Sigmoid colon (tissue), 7 donors: ENCODE results near the gene WDR86. TPM values are rescaled to one million over a fixed set of nuclear protein-coding genes. Genes with fewer than 3 reads are reported as not detected.
A peak's percentile ranks its signal among the peaks of the same experiment; 100 is the strongest.

ENCODE experiments used
- DNase-seq: peaks from one replicate; pipeline ENCODE4 v3.0.0-alpha.2; 2019
- H3K27ac ChIP-seq, 4 donors: fragments of 200-600 bp; sonication (generic); one replicate each; pipeline ENCODE4 v1.5.1; 2016 to 2019; ENCODE audit warnings: mild to moderate bottlenecking in 1 of 4
- H3K27me3 ChIP-seq, 3 donors: fragments of 200-600 bp; sonication (generic); one replicate each; pipeline ENCODE4 v1.5.1; 2019; ENCODE audit warnings: mild to moderate bottlenecking in 1 of 3
- H3K36me3 ChIP-seq, 4 donors: fragments of 200-600 bp; sonication (generic); one replicate each; pipeline ENCODE4 v1.5.1; 2016 to 2019
- H3K4me1 ChIP-seq, 4 donors: fragments of 200-600 bp; sonication (generic); one replicate each; pipeline ENCODE4 v1.5.1; 2017 to 2019
- H3K4me3 ChIP-seq, 4 donors: fragments of 200-600 bp; sonication (generic); one replicate each; pipeline ENCODE4 v1.5.1; 2017 to 2019; ENCODE audit warnings: mild to moderate bottlenecking in 2 of 4, moderate library complexity in 1 of 4
- H3K9me3 ChIP-seq, 4 donors: fragments of 200-600 bp in 3 of 4; sonication (generic) in 3 of 4; one replicate each; pipeline versions ENCODE4 v1.5.1 to v1.6.1; 2013 to 2019
- CTCF ChIP-seq, 4 experiments: fragments of 450-650 bp in 3 of 4; fragments of 200-600 bp in 1 of 4; IDR thresholded peaks; one replicate each; pipeline ENCODE4 v1.5.1; 2016 to 2019; ENCODE audit warnings: antibody characterized with exemption in 4 of 4, mild to moderate bottlenecking in 3 of 4, moderate library complexity in 2 of 4
- EP300 ChIP-seq, 4 donors: sonication (generic); formaldehyde crosslinking; IDR thresholded peaks; one replicate each; pipeline ENCODE4 v1.6.1; 2017; ENCODE audit warnings: antibody characterized with exemption in 4 of 4
- POLR2A ChIP-seq, 2 donors: fragments of 450-650 bp; IDR thresholded peaks; one replicate each; pipeline ENCODE4 v1.6.1; 2016; ENCODE audit warnings: antibody characterized with exemption in 2 of 2, mild to moderate bottlenecking in 2 of 2, moderate library complexity in 2 of 2
- POLR2AphosphoS5 ChIP-seq, 4 donors: sonication (generic); formaldehyde crosslinking; IDR thresholded peaks; one replicate each; pipeline ENCODE4 v1.6.1; 2017; ENCODE audit warnings: antibody characterized with exemption in 4 of 4
- WGBS, 2 donors: extraction: QIAGEN DNeasy Blood & Tissue Kit; methylation state at CpG; one replicate each; pipeline ENCODE4 v1.1.7; 2013; 5-methylcytosine and 5-hydroxymethylcytosine counted together
- intact Hi-C: fragments of 100-400 bp; cut with DNase I; formaldehyde crosslinking; loops from one replicate; pipeline ENCODE4 v1.15.1; 2023
- polyA plus RNA-seq, 3 donors: library from polyadenylated mRNA; stranded (reverse); fragments of 200-250 nt; gene quantifications; one replicate each; pipeline ENCODE4 v1.2.3, GENCODE V29; 2013
- total RNA-seq, 4 donors: library from RNA; depleted of rRNA; stranded (reverse); fragments of >200 nt; gene quantifications; one replicate each; pipeline ENCODE4 v1.1.0, GENCODE V29; 2016
- donor health status: healthy with polysubstance abuse.
- donor health status: Bipolar disorder and iron deficiency.
- donor health status: healthy.

The WDR86 gene
- total and polyA plus RNA-seq, 7 donors = 0.46 to 23.8 (median 14.4) TPM

DNA sequence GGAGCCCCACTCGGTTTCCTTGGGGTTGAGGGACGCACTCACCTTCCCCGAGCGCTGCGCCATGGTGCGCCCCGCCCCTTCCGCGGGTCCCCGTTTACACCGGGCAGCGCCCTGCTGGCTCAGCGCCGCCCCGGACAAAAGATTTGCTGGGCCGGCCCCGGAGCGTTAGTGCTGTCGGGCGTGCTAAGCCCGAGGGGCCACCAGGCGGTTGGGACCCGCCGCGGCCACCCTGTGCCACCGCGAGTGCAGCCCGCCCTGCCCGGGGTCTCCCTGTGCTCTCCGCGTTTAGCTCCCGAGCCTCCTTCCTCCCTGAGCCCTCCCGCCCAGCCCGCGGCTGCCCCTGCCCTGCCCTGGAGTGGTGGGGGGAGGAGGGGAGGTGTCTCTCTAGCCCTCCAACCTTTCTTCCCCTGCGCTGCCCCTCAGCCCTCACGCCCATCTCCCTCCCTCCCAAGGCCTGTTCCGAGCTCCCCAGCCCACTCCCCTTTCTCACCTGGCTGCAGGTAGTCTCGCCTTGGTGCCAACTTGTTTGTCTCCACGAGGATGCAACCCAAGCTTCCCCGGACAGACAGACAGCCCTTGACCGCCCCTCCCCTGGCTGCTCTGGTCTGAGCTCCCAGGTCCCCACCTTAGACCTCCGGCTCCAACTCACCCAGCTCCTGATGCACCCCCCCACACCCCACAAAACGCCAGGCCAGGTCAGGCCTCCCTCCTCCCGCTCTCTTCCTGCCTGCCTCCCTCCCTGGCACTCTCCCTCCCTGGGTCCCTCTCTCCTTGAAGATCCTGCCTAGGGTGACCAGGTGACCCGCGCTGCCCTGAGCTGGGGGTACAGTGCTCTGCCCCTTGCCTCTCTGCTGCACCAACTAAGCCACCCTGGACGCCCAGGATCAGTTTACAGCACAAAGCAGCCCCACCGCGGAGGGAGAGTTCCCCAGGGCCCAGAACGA lies 30.3 kb upstream of the WDR86 start, which contains the start of gene CRYGN:
Gene CRYGN, minus strand, starts transcription at position 287 of the 944 bp plus-strand sequence. Its CDS starts 224 bp downstream, at position 63.
- peak within 1 kb of the TSS; percentile 8 to 47 (median 37) for H3K4me3 ChIP-seq
- DNase-seq = peak; percentile 69
- H3K9me3 ChIP-seq = no peaks in the 10 kb centered on the region
- no peaks in the 10 kb centered on the region for H3K36me3 ChIP-seq
- peaks cover 0 to 8% (median 0%) of the 10 kb centered on the region in 3 donors for H3K27me3 ChIP-seq
- WGBS, 2 donors = 12 to 18% methylated on average over 51 of the region's 51 CpGs
- intact Hi-C loops = no loop called here
- peaks cover 0 to 48% (median 39%) of the 10 kb centered on the region in 4 donors for H3K4me1 ChIP-seq
- peak within 1 kb of the TSS; percentile 2 to 65 (median 34) for H3K27ac ChIP-seq
- no peak for TF ChIP-seq CTCF (IDR thresholded peaks at IDR 0.05)
- no peak for TF ChIP-seq POLR2A (IDR thresholded peaks at IDR 0.05)
- TF ChIP-seq POLR2AphosphoS5 (IDR thresholded peaks at IDR 0.05) = no peak

- H3K4me1 ChIP-seq = peaks cover 0 to 48% (median 39%) of the 10 kb centered on the region in 4 donors
- H3K36me3 ChIP-seq = no peaks in the 10 kb centered on the region
- peak overlapping the region in 2 of 4 donors; percentile 45 to 47 for H3K4me3 ChIP-seq
- peak; percentile 58 for DNase-seq
- peaks cover 0 to 8% (median 0%) of the 10 kb centered on the region in 3 donors for H3K27me3 ChIP-seq
- no peaks in the 10 kb centered on the region for H3K9me3 ChIP-seq
- TF ChIP-seq POLR2A (IDR thresholded peaks at IDR 0.05) (no peak), CTCF (IDR thresholded peaks at IDR 0.05) (no peak), EP300 (IDR thresholded peaks at IDR 0.05) (no peak), POLR2AphosphoS5 (IDR thresholded peaks at IDR 0.05) (no peak)
- WGBS, 2 donors = 89 to 92% methylated on average over 17 of the region's 17 CpGs
- peak overlapping the region in 2 of 4 donors; percentile 6 to 65 for H3K27ac ChIP-seq
- intact Hi-C loops = no loop called here
Measured at GRCh38 chr7:151438864-151439601, 29.2 kb upstream of the WDR86 start.

DNA sequence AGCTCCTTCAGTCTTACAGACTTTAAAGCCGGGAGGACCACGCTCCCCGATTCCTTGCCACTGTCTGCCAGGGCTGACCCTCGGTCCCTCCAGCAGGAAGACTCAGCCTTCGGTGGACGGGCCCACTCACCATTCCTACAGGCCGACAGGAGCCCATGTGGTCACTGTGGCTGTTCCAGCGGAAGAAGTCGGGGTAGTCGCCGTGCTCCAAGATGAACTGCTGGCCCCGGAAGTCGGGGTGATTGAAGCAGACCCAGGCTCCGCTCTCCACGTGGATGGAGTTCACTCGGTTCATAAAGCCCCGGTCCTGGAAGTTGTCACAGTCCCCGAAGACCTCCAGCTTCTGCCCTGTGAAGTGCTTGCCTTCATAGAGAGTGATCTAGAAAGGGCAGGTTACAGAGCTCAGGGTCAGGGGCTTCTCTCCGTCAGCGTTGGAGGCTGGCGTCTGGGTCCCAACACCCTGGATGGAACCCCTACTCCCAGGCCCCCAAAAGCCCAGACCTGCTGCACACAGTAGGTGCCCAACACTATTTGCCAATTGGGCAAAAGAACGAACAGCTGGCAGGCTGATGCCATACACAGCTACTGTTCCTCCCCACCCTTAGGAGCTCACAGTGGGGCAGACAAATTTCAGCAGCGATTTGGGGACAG lies 28.2 kb upstream of the WDR86 start:
- H3K4me3 ChIP-seq = no peak overlapping the region
- peak overlapping the region in 2 of 4 donors; percentile 5 to 80 for H3K27ac ChIP-seq
- no peaks in the 10 kb centered on the region for H3K9me3 ChIP-seq
- TF ChIP-seq EP300 (IDR thresholded peaks at IDR 0.05) (no peak), CTCF (IDR thresholded peaks at IDR 0.05) (no peak), POLR2AphosphoS5 (IDR thresholded peaks at IDR 0.05) (no peak), POLR2A (IDR thresholded peaks at IDR 0.05) (no peak)
- peak; percentile 64 for DNase-seq
- peaks cover 0 to 8% (median 0%) of the 10 kb centered on the region in 3 donors for H3K27me3 ChIP-seq
- peaks cover 0 to 48% (median 39%) of the 10 kb centered on the region in 4 donors for H3K4me1 ChIP-seq
- WGBS, 2 donors = 91% methylated on average over 23 of the region's 23 CpGs
- H3K36me3 ChIP-seq = no peaks in the 10 kb centered on the region
- intact Hi-C loops = no loop called here

- no peak overlapping the region for H3K4me3 ChIP-seq
- TF ChIP-seq EP300 (IDR thresholded peaks at IDR 0.05) = no peak
- TF ChIP-seq POLR2AphosphoS5 (IDR thresholded peaks at IDR 0.05) = no peak
- no peak for TF ChIP-seq CTCF (IDR thresholded peaks at IDR 0.05)
- no peak for TF ChIP-seq POLR2A (IDR thresholded peaks at IDR 0.05)
- WGBS, 2 donors = 92 to 93% methylated on average over 13 of the region's 13 CpGs
- DNase-seq = peak; percentile 62
- intact Hi-C loops = no loop called here
- peaks cover 0 to 48% (median 39%) of the 10 kb centered on the region in 4 donors for H3K4me1 ChIP-seq
- H3K27me3 ChIP-seq = peaks cover 0 to 8% (median 0%) of the 10 kb centered on the region in 3 donors
- H3K36me3 ChIP-seq = no peaks in the 10 kb centered on the region
- H3K9me3 ChIP-seq = no peaks in the 10 kb centered on the region
- H3K27ac ChIP-seq = peak overlapping the region; percentile 26 to 80 (median 63)
Measured at GRCh38 chr7:151437159-151437553, 27.3 kb upstream of the WDR86 start.
